Astrocyte of the cerebellum (primary cell): ENCODE measurements around the gene PHF14.

Experiments used
- DNase-seq: peaks from one replicate; pipeline ENCODE4 v3.0.0-alpha.2; 2011; ENCODE audit warnings: low read depth
- H3K4me3 ChIP-seq: 2 replicates; pipeline ENCODE4 v1.5.1; 2011; ENCODE audit warnings: mild to moderate bottlenecking, low read depth, low read length, moderate library complexity
- CTCF ChIP-seq: IDR thresholded peaks from 2 replicates; pipeline ENCODE4 v1.5.1; 2012; ENCODE audit warnings: low read length, low read depth, moderate library complexity, mild to moderate bottlenecking; ENCODE audit errors: missing control alignments
- in situ Hi-C: cut with HindIII; loops from 2 replicates; pipeline ENCODE4 v1.10.0; 2017; ENCODE audit warnings: low sequenced_read_pairs

The PHF14 gene

GRCh38 chr7:11212080-11212711 lies 238.5 kb downstream of the PHF14 start:
- no peak overlapping the region for H3K4me3 ChIP-seq
- DNase-seq, result peak; percentile 63
- peak; percentile 89 for TF ChIP-seq CTCF
- in situ Hi-C loops, result no loop called here

- in situ Hi-C loops, result no loop called here
- no peak for TF ChIP-seq CTCF
Measured at GRCh38 chr7:11212816-11213215, 239.1 kb downstream of the PHF14 start.

GRCh38 chr7:11213266-11213665 lies 239.6 kb downstream of the PHF14 start:
- no peak for TF ChIP-seq CTCF
- no peak overlapping the region for H3K4me3 ChIP-seq
- in situ Hi-C loops, result no loop called here
- DNase-seq, result no peak

More at GRCh38 chr7:11212816-11213215, 239.1 kb downstream of the PHF14 start:
- no peak overlapping the region for H3K4me3 ChIP-seq
- DNase-seq, result peak; percentile 60

- TF ChIP-seq CTCF, result no peak
- in situ Hi-C loops, result no loop called here
- no peak overlapping the region for H3K4me3 ChIP-seq
- DNase-seq, result no peak
Measured at GRCh38 chr7:11216276-11216675, 242.6 kb downstream of the PHF14 start.

- in situ Hi-C loops, result no loop called here
- DNase-seq, result no peak
- no peak overlapping the region for H3K4me3 ChIP-seq
- TF ChIP-seq CTCF, result no peak
Measured at GRCh38 chr7:11217848-11218565, 244.3 kb downstream of the PHF14 start.
